Stomach (tissue), 4 donors: ENCODE data around the gene RPH3AL.

Source experiments
- CTCF ChIP-seq, 7 experiments: fragments of 450-650 bp in 4 of 7; fragments of 200-600 bp in 3 of 7; sonication (generic) in 3 of 7; IDR thresholded peaks; one replicate each; pipeline ENCODE4 v1.5.1; 2016 to 2019; ENCODE audit warnings: antibody characterized with exemption in 7 of 7, control low read depth in 2 of 7, mild to moderate bottlenecking in 1 of 7
- POLR2A ChIP-seq, 4 donors: fragments of 450-650 bp; IDR thresholded peaks; one replicate each; pipeline ENCODE4 v1.6.1; 2016; ENCODE audit warnings: antibody characterized with exemption in 4 of 4, control low read depth in 2 of 4, mild to moderate bottlenecking in 1 of 4, moderate library complexity in 1 of 4
- POLR2AphosphoS5 ChIP-seq, 3 donors: sonication (generic); formaldehyde crosslinking; IDR thresholded peaks; one replicate each; pipeline ENCODE4 v1.6.1; 2016; ENCODE audit warnings: antibody characterized with exemption in 3 of 3

DNA sequence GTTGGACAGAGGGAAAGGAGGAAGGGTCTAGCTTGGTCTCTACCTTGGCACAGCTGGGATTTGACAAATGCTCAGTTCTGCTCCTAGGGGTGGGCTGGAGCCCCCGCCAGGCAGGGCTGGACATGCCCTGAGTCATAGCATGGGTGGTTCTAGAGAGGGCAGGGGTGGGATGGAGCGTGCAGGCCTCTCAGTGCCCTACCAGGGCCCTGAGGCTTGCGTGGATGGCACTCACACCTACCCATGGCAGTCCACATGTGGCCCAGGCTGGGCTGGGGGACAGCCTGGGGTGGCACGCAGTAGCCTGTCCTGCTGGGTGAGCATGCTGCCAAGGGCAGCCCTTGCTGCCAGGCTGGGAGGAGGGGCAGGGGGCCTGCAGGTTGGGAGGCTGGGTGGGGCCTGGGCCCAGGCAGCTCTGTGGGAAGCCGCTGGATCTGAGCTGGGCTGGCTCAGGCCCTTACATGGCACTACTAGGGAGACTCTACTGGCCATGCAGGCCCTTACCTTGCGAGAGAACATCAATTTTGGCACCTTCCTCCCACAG, 182.4 kb downstream of the RPH3AL start:
- TF ChIP-seq CTCF (IDR thresholded peaks at IDR 0.05) = no peak
- TF ChIP-seq POLR2AphosphoS5 (IDR thresholded peaks at IDR 0.05) = no peak
- TF ChIP-seq POLR2A (IDR thresholded peaks at IDR 0.05) = no peak
